Endothelial cell (in vitro differentiated cells): Measurements from ENCODE around the gene OTOG. TPM values are rescaled to one million over a fixed set of nuclear protein-coding genes. Genes with fewer than 3 reads are reported as not detected.

ENCODE experiments used
- DNase-seq: peaks from one replicate; pipeline ENCODE4 v3.0.0; 2021; ENCODE audit warnings: low spot score
- H3K27ac Mint-ChIP-seq: one replicate; pipeline ENCODE4 v1.8.0; 2021; ENCODE audit warnings: mixed read lengths, inconsistent platforms; ENCODE audit not compliant: unreplicated experiment
- H3K27me3 Mint-ChIP-seq: one replicate; pipeline ENCODE4 v1.8.0; 2021; ENCODE audit warnings: mild to moderate bottlenecking, moderate library complexity, mixed read lengths, inconsistent platforms; ENCODE audit not compliant: unreplicated experiment
- H3K36me3 Mint-ChIP-seq: one replicate; pipeline ENCODE4 v1.8.0; 2021; ENCODE audit warnings: mild to moderate bottlenecking, low read depth, mixed read lengths, inconsistent platforms; ENCODE audit not compliant: unreplicated experiment
- H3K4me1 Mint-ChIP-seq: one replicate; pipeline ENCODE4 v1.8.0; 2021; ENCODE audit warnings: mild to moderate bottlenecking, mixed read lengths, inconsistent platforms; ENCODE audit not compliant: unreplicated experiment
- H3K4me3 Mint-ChIP-seq: one replicate; pipeline ENCODE4 v1.8.0; 2021; ENCODE audit warnings: mild to moderate bottlenecking, mixed read lengths, inconsistent platforms; ENCODE audit not compliant: unreplicated experiment
- H3K9me3 Mint-ChIP-seq: one replicate; pipeline ENCODE4 v1.8.0; 2021; ENCODE audit warnings: mixed read lengths, inconsistent platforms; ENCODE audit not compliant: unreplicated experiment
- CTCF ChIP-seq: fragments of 200-600 bp; sonication (generic); IDR thresholded peaks from one replicate; pipeline ENCODE4 v1.5.0; 2021; ENCODE audit warnings: antibody characterized with exemption; ENCODE audit not compliant: unreplicated experiment
- total RNA-seq: library from RNA; stranded (reverse); fragmentation: NEBNext Ultra II Directional; extraction: Animal tissue kit (Norgen Biotek cat#: 25700); gene quantifications from one replicate; pipeline ENCODE4 v1.2.1, GENCODE V29; 2021; ENCODE audit not compliant: unreplicated experiment

OTOG gene
- total RNA-seq, 1 donor from 2014 or later: 0.13 TPM

GRCh38 chr11:17538731-17539130 is 8.3 kb upstream of the OTOG start:
- no peak for TF ChIP-seq CTCF
- DNase-seq: no peak
- Mint-ChIP-seq H3K36me3 (no peaks in the 10 kb centered on the region), H3K9me3 (no peaks in the 10 kb centered on the region), H3K4me1 (peaks cover 11% of the 10 kb centered on the region), H3K27me3 (peaks cover 11% of the 10 kb centered on the region), H3K4me3 (no peak overlapping the region), H3K27ac (no peak overlapping the region)

GRCh38 chr11:17540807-17541206 is 6.3 kb upstream of the OTOG start:
- no peak for TF ChIP-seq CTCF
- Mint-ChIP-seq H3K4me3 (no peak overlapping the region), H3K4me1 (peaks cover 17% of the 10 kb centered on the region), H3K9me3 (no peaks in the 10 kb centered on the region), H3K27me3 (peaks cover 11% of the 10 kb centered on the region), H3K27ac (no peak overlapping the region), H3K36me3 (no peaks in the 10 kb centered on the region)
- no peak for DNase-seq

GRCh38 chr11:17541330-17541885 is 5.7 kb upstream of the OTOG start:
- Mint-ChIP-seq H3K4me1 (peaks cover 23% of the 10 kb centered on the region), H3K4me3 (no peak overlapping the region), H3K27me3 (peaks cover 11% of the 10 kb centered on the region), H3K9me3 (no peaks in the 10 kb centered on the region), H3K27ac (no peak overlapping the region), H3K36me3 (no peaks in the 10 kb centered on the region)
- DNase-seq: no peak
- no peak for TF ChIP-seq CTCF

GRCh38 chr11:17542249-17542648 is 4.8 kb upstream of the OTOG start:
- H3K36me3 Mint-ChIP-seq: no peaks in the 10 kb centered on the region
- H3K4me1 Mint-ChIP-seq: peaks cover 27% of the 10 kb centered on the region
- no peak for TF ChIP-seq CTCF

GRCh38 chr11:17543041-17543440 is 4.0 kb upstream of the OTOG start:
- H3K4me1 Mint-ChIP-seq: peaks cover 29% of the 10 kb centered on the region

More at GRCh38 chr11:17542249-17542648, 4.8 kb upstream of the OTOG start:
- no peak overlapping the region for H3K4me3 Mint-ChIP-seq
- H3K27ac Mint-ChIP-seq: no peak overlapping the region
- no peak for DNase-seq
- no peaks in the 10 kb centered on the region for H3K9me3 Mint-ChIP-seq
- H3K27me3 Mint-ChIP-seq: peaks cover 15% of the 10 kb centered on the region

More at GRCh38 chr11:17543041-17543440, 4.0 kb upstream of the OTOG start:
- Mint-ChIP-seq H3K36me3 (no peaks in the 10 kb centered on the region), H3K27me3 (peaks cover 13% of the 10 kb centered on the region), H3K4me3 (no peak overlapping the region), H3K9me3 (no peaks in the 10 kb centered on the region), H3K27ac (no peak overlapping the region)
- no peak for TF ChIP-seq CTCF
- DNase-seq: no peak
